DMS 273 treated with DMSO at 0.1 percent for 48 hours (cell line): ENCODE data around the gene HOXC13.

ENCODE experiments used
- DNase-seq: peaks from one replicate; lab custom pipeline; 2025; lab: John Stamatoyannopoulos, UW

HOXC13 gene

DNA sequence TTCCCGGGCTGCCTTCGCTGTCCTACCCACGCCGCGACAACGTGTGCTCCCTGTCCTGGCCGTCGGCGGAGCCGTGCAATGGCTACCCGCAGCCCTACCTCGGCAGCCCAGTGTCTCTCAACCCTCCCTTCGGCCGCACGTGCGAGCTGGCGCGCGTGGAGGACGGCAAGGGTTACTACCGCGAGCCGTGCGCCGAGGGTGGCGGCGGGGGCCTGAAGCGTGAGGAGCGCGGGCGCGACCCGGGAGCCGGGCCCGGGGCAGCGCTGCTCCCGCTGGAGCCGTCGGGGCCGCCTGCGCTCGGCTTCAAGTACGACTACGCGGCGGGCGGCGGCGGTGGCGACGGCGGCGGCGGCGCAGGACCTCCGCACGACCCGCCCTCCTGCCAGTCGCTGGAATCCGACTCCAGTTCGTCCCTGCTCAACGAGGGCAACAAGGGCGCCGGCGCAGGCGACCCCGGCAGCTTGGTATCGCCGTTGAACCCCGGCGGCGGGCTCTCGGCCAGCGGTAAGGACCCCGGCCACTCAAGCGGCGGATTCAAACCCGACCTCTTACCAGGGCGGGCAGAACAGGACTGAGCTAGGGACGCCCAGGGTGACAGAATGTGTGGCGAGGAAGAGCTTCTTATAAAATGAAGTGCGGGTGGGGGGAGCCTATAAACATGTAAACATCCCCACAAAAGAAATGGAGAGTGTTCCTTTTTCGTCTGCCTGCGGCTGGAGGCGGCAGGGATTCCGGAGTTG, 16.6 kb downstream of the HOXC13 start:
- DNase-seq, result no peak

DNA sequence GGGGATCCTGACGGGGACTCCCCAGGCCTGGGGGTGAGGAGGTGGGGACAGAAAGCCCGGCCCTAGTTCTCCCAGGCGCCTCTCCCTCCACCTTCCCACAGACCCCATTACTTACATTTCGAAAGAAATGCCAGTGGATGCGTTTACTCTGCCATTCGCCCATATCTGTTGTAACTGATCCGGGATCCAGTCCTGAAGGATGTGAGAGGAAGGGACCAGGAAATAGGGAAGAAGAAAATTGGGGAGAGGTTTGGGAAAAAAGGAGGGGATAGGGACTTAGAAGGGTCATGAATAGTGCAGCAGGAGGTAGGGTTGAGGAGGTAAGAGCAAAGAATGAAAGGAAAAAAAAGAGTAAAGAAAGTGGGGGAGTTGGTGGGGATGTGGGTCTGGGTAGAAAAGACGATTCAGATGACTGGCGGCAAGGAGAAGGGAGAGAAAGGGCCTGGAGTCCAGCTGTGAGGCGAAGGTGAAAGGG, 17.2 kb downstream of the HOXC13 start:
- no peak for DNase-seq

- DNase-seq, result no peak
Observed at GRCh38 chr12:53956251-53956887, 17.7 kb downstream of the HOXC13 start.

DNA sequence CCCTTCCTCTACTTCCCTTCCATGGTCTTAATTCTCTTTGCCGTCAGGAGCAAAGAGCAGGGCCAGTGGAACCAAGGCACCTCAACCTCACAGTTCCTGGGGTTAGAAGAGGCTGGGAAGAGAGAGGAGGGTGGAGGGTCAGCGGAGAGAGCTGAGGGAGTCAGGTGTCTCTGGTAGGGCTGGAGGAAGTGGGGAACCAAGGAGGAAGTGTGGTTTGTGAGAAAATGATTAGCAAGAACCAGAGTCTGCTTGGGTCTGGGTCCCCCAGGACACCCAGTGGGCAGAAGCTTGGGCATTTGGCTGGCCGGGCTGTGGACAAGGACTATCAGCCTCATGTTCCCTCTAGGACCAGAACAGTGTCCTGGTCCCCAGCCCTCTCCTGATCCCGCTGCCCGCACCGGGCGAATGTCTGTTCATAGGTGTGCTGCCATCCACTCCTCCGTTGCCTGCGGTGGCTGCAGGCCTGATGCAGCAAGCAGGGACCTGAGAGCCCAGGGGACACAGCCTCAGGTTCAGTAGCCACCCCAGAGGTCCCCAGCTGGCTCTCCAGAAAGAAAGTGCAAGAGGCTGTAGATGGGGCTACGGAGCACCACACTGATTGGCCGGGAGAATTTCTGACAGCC, 18.4 kb downstream of the HOXC13 start:
- no peak for DNase-seq

DNA sequence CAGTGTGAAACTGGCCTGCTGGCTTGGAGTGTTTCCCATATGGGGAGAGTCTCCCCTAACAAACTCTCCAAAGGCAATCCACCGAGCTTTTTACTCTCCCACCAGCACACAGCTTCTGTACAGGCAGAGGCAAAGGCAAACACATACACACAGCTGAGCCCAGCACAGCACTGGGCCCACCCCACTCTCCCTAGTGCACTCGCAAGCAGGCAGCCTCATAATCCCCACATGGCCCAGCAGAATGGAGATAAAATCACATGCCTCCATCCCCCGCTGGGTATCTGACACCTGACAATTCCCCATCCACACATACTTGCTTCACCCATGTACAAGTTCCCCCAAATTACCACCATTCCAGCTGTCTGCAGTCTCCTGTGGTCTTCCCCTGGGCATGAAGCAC, 19.5 kb downstream of the HOXC13 start:
- DNase-seq, result no peak

- no peak for DNase-seq
Observed at GRCh38 chr12:53959314-53959713, 20.7 kb downstream of the HOXC13 start.

GRCh38 chr12:53960187-53961024, 21.8 kb downstream of the HOXC13 start:
- DNase-seq, result no peak

- no peak for DNase-seq
Observed at GRCh38 chr12:53961025-53961761, 22.6 kb downstream of the HOXC13 start.

DNA sequence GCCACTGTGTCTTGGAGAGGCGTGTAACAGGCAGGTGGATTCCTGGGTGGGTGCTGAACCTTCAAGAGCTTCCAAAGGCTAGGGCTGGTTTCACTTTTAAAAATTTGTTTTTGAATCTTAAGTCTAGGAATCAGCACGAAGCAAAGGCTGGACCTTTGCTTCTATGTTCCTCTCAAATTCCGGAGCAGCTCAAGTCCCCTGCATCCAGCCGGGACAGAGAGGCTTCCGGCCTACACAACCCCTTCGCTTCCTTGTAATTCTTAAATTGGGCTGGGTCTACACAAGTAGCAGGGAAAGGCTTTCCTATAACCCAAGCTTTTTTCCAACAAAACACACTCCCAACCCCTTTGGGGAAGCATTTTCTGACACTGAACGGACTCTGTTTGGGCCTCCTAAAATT, 24.4 kb downstream of the HOXC13 start:
- no peak for DNase-seq

DNA sequence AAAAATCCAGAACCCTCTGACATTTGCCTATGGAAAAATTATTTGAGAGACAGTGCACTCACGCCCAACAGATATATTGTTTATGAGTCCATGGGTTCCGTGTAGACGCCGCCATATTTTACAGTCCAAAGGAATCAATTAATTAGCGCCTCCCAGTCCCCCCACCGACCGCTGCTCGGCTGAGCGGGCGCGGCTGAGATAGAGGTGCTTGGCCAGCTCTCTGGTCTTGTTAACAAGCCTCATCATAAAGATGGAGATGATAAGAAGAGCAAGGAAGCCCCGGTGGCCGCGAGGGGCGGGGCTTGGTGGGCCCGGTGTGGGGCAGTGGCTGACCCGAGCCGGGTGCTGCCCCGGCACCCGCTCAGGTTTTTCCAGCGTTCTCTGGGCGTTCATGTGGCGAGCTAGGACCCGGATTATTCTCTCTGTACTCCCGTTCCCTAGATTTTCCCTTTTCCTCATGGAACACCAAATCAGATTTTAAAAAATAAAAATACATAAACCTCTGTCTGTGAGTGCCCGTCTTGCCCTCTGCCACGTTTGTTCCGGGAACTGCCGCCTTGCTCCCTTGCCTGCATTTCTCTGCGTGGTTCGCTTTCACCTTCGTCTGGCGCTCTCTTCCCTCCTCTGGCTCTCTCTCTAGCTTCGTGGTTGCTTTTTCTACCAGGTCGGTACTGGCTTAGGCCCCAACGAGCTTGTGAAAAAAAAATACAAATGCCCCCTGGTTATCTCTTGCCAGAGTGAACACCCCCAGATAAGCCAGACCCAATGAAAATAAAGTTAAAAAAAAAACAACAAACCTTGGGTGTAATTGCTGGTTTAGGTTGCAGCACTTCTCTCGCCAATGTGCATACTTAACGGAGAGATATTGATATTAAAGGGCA, 25.0 kb downstream of the HOXC13 start:
- no peak for DNase-seq

- no peak for DNase-seq
Observed at GRCh38 chr12:53964315-53964713, 25.7 kb downstream of the HOXC13 start.

GRCh38 chr12:53965281-53966084, 26.9 kb downstream of the HOXC13 start:
- no peak for DNase-seq

- DNase-seq, result no peak
Observed at GRCh38 chr12:53966085-53966384, 27.4 kb downstream of the HOXC13 start.

DNA sequence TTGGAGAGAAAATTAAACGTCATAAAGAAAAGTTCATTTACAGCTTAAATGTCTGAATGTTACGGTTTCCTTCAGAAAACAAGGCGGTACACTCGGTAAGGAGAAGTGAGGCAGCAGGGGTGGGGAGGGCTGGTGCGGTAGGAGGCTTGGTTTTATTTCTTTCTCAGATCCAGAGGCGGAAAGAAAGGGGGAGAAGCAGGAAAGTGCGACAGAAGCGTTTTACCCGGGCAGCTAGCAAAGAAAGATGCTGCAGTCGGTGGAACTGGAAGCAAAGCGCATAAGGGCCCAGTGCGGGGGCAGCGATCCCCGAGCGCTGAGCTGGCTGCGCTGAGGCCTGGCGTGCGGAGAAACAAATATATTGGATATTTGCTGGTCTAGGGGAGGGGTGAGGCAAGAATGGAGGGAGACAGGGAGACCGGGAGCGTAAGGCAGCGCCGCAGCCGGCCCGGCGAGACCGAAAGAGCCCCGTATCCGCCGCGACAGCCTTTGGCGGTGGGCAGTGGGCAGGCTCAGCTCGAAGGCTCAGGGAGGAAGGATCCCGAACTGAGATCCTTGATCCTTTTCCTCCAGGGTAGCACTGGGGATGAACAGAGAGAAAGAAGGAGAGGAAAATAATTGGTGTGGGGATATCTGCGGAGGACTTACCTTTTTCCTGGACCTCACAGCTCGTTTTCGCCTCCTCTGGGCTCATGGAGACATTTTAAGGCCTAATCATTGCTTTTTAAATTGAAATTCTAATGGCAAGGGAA, 27.9 kb downstream of the HOXC13 start:
- DNase-seq, result no peak

- DNase-seq, result no peak
Observed at GRCh38 chr12:53967421-53967925, 28.8 kb downstream of the HOXC13 start.

DNA sequence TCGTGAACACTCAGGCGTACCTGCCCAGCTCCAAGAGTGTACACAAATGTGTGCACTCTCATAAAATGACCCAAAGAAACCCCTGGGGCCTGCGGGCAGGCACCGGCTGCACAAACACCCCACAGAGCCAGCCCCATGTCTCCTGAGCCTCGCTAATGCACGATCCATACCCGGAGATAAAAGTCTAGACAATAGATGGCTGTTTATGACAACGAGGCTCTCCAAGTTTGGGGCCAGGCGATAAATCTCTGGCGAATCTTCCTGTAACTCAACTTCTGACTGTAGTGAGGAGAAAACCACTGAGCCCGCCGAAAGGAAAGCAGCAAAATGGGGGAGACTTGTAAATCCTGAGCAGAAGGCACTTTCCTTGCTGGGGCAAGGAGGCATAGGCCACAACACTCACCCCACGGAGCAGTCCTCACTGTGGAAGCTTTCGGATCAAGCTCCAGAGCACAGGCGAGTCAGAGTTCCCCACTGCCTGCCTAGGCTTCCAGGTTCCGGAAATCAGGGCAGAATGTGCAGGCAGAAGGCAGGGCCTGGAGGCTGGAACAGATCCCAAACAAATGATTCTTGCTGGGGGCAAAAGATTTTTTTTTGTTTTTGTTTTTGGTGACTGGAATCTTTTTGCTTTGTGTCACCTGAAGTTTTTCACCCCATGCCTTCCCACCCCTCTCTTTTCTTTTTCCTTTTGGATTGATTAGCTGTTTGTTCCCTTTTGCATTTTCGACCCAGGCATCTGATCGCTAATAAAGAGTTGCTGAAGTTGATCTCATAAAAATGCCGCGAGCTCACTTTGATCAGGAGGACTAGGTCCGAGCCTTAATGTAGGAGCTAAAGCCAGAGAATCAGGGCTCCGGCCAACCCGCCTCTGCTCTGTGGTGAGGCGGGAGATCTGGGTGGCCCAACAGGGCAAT, 29.8 kb downstream of the HOXC13 start:
- DNase-seq, result no peak

DNA sequence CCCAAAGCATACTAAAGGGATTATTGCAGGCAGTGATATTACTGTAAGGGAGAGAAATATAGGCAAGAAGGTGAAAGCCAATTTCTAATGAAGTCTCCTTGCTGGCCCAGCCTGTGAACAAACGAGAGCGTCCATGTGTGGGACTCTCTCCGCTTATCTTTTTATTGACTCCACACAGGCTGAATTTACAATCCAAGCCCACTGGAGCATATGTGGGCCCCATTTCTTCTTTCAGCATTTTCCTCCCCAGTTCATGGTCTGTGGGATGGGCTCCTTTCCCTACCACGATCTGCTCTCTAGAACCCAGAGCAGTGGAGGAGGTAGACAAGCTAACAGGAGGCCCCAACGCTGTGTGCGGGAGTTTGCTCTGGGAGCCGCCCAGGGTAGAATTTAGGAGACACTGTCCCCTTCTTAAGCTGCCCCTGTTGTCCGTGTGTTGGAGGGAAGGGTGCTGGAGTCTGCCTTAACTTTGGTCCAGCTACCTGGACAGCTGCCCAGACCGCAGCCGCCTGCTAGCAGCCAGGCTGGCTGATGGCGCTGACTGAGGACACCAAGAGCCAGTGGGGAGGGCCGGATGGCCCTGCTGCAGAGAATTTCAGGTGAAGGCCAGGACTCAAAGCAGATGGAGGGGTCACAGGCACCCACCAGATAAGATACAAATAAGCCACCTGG, 31.1 kb downstream of the HOXC13 start:
- DNase-seq, result no peak
